Peyer's patch (tissue), 4 donors: ENCODE results near the gene AKAP13. TPM values are rescaled to one million over a fixed set of nuclear protein-coding genes. Genes with fewer than 3 reads are reported as not detected.

Experiments
- DNase-seq, 3 donors: peaks; one replicate each; pipeline ENCODE4 v3.0.0-alpha.2; 2017 to 2019
- H3K27ac ChIP-seq, 4 donors: fragments of 200-600 bp; sonication (generic); one replicate each; pipeline ENCODE4 v1.5.1; 2016 to 2019
- H3K27me3 ChIP-seq, 2 donors: fragments of 200-600 bp; sonication (generic); one replicate each; pipeline ENCODE4 v1.5.1; 2019
- H3K36me3 ChIP-seq, 3 donors: fragments of 200-600 bp; sonication (generic); one replicate each; pipeline ENCODE4 v1.5.1; 2016 to 2019
- H3K4me1 ChIP-seq, 4 donors: fragments of 200-600 bp; sonication (generic); one replicate each; pipeline ENCODE4 v1.5.1; 2016 to 2019
- H3K4me3 ChIP-seq, 4 donors: fragments of 200-600 bp; sonication (generic); 1 replicate in 3 of 4; 2 replicates in 1 of 4; pipeline ENCODE4 v1.5.1; 2016 to 2019; ENCODE audit warnings: mild to moderate bottlenecking in 1 of 4
- H3K9me3 ChIP-seq, 4 donors: fragments of 200-600 bp; sonication (generic); one replicate each; pipeline ENCODE4 v1.5.1; 2016 to 2019; ENCODE audit warnings: mild to moderate bottlenecking in 1 of 4
- POLR2A ChIP-seq, 2 donors: fragments of 450-650 bp; IDR thresholded peaks; one replicate each; pipeline ENCODE4 v1.5.1; 2017; ENCODE audit warnings: antibody characterized with exemption in 2 of 2, mild to moderate bottlenecking in 2 of 2, moderate library complexity in 2 of 2
- total RNA-seq, 4 donors: library from RNA; depleted of rRNA; stranded (reverse); fragments of >200 nt; gene quantifications; one replicate each; pipeline ENCODE4 v1.1.0, GENCODE V29; 2016
- TF ChIP-seq, protein P1 (sequence below), 6 experiments: fragments of 450-650 bp in 4 of 6; fragments of 200-600 bp in 2 of 6; sonication (generic) in 1 of 6; IDR thresholded peaks; one replicate each; pipeline ENCODE4 v1.5.1; 2017 to 2019; ENCODE audit warnings: antibody characterized with exemption in 6 of 6, mild to moderate bottlenecking in 3 of 6, moderate library complexity in 1 of 6

The AKAP13 gene
- total RNA-seq, 4 donors from 2014 or later: 166 to 742 (median 242) TPM

DNA sequence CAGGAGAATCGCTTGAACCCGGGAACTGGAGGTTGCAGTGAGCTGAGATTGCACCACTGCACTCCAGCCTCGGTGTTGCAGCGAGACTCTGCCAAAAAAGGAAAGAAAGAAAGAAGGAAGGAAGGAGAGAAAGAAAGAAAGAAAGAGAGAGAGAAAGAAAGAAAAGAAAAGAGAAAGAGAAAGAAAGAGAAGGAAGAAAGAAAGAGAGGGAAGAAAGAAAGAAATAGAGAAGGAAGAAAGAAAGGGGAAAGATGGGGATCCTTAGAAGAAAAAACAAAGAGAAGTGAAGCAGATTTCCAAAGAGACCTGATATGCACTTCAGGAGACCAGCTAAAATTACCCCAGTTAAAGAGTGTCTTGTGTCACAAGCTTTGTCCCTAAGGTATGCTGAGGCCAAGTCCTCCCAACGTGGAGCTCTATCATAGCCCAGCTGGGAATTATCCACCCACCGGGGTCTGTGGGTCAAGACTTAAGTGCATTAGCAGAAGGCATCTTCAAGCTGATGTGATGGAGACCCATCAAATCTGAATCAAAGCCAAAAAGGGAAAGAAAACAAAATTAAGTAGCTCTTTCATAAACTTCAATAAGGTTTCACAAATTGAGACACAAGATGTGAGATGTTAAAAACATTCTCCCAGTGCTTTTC lies 17.8 kb upstream of the AKAP13 start:
- no peak for TF ChIP-seq POLR2A (IDR thresholded peaks at IDR 0.05)
- TF ChIP-seq, protein P1, sequence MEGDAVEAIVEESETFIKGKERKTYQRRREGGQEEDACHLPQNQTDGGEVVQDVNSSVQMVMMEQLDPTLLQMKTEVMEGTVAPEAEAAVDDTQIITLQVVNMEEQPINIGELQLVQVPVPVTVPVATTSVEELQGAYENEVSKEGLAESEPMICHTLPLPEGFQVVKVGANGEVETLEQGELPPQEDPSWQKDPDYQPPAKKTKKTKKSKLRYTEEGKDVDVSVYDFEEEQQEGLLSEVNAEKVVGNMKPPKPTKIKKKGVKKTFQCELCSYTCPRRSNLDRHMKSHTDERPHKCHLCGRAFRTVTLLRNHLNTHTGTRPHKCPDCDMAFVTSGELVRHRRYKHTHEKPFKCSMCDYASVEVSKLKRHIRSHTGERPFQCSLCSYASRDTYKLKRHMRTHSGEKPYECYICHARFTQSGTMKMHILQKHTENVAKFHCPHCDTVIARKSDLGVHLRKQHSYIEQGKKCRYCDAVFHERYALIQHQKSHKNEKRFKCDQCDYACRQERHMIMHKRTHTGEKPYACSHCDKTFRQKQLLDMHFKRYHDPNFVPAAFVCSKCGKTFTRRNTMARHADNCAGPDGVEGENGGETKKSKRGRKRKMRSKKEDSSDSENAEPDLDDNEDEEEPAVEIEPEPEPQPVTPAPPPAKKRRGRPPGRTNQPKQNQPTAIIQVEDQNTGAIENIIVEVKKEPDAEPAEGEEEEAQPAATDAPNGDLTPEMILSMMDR (IDR thresholded peaks at IDR 0.05): no peak
- H3K27ac ChIP-seq: no peak overlapping the region
- H3K4me3 ChIP-seq: no peak overlapping the region
- no peak for DNase-seq
- peaks cover 0 to 10% (median 0%) of the 10 kb centered on the region in 4 donors for H3K4me1 ChIP-seq
- no peaks in the 10 kb centered on the region for H3K36me3 ChIP-seq
- no peaks in the 10 kb centered on the region for H3K9me3 ChIP-seq
- H3K27me3 ChIP-seq: no peaks in the 10 kb centered on the region

DNA sequence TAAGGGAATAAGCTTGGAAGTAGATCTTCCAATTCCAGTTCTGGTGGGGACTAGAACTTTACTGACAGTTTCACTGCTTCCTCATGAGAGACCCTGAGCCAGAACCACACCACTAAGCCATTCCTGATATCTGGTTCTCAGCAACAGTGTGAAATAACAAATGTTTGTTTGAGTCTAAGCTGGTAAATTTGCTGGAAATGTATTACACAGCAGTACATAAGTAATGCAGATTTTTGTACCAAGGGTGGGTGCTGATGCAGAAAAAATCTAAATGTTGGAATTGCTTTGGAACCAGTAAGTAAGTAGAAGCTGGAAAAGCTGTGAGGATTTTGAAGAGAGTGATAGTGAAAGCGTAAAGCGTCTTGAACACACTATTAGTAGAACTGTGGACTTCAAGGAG lies 14.4 kb upstream of the AKAP13 start:
- DNase-seq: no peak
- Histone ChIP-seq H3K9me3 (no peaks in the 10 kb centered on the region), H3K27me3 (no peaks in the 10 kb centered on the region), H3K4me1 (no peaks in the 10 kb centered on the region), H3K36me3 (no peaks in the 10 kb centered on the region), H3K27ac (no peak overlapping the region), H3K4me3 (no peak overlapping the region)
- TF ChIP-seq POLR2A (IDR thresholded peaks at IDR 0.05): no peak
- TF ChIP-seq, protein P1 (IDR thresholded peaks at IDR 0.05): no peak

DNA sequence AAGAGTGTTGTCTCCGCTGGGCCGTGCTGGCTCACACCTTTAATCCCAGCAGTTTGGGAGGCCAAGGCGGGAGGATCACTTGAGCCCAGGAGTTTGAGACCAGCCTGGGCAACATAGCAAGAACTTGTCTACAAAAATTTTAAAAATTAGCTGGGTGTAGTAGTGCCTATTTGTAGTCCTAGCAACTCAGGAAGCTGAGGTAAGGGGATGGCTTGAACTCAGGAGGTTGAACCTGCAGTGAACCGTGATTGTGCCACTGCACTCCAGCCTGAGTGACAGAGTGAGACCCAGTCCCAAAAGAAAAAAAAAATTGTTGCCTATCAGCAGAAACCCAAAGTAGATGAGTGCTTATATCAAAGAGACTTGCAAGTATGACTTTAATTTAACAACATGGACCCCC lies 12.7 kb upstream of the AKAP13 start:
- H3K27me3 ChIP-seq: no peaks in the 10 kb centered on the region
- no peaks in the 10 kb centered on the region for H3K36me3 ChIP-seq
- no peak for DNase-seq
- H3K4me1 ChIP-seq: no peaks in the 10 kb centered on the region
- no peak overlapping the region for H3K4me3 ChIP-seq
- H3K9me3 ChIP-seq: no peaks in the 10 kb centered on the region
- TF ChIP-seq, protein P1 (IDR thresholded peaks at IDR 0.05): no peak
- TF ChIP-seq POLR2A (IDR thresholded peaks at IDR 0.05): no peak
- no peak overlapping the region for H3K27ac ChIP-seq

DNA sequence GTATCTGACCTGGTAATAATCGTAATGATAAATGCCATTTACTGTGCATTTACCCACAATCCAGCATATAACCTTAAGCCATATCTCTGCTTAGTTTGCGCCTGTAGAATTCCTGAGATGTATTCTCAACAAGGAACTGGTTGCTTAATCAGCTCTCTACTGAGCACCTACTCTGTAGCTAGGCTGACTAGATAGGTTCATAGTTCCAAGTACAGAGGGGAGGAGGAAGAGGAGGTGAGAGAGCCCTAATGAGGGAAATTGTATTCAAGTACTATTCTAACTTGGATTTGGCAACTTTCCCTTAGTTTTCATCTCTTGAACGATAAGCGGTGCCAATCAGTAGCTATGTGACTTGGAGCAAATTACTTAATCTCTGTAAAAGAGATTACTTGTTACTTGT lies 5.6 kb upstream of the AKAP13 start:
- Histone ChIP-seq H3K4me1 (no peaks in the 10 kb centered on the region), H3K9me3 (no peaks in the 10 kb centered on the region), H3K27ac (peak overlapping the region in 1 of 4 donors; percentile 33), H3K36me3 (no peaks in the 10 kb centered on the region), H3K27me3 (no peaks in the 10 kb centered on the region), H3K4me3 (no peak overlapping the region)
- TF ChIP-seq, protein P1 (IDR thresholded peaks at IDR 0.05): no peak
- TF ChIP-seq POLR2A (IDR thresholded peaks at IDR 0.05): no peak
- no peak for DNase-seq

DNA sequence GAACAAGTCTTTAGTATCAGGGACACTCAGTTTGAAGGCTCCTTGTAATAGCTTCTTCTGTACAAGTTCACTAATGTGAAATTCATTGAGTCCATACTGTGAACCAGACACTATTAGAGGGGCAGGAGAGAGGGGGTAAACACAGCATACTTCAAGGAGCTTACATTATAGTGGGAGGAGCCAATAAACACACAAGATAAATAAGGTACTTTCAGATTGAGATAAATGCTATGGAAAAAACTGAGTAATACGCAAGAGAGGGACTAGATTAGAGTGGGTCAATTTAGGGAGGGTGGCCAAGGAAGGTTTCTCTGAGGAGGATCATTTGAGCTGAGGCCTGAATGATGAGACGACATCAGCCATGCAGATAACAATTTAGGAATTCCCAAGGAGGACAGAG lies 3.1 kb upstream of the AKAP13 start:
- Histone ChIP-seq H3K4me1 (peaks cover 0 to 7% (median 0%) of the 10 kb centered on the region in 4 donors), H3K27me3 (no peaks in the 10 kb centered on the region), H3K4me3 (no peak overlapping the region), H3K27ac (no peak overlapping the region), H3K9me3 (no peaks in the 10 kb centered on the region), H3K36me3 (no peaks in the 10 kb centered on the region)
- TF ChIP-seq, protein P1 (IDR thresholded peaks at IDR 0.05): no peak
- TF ChIP-seq POLR2A (IDR thresholded peaks at IDR 0.05): no peak
- DNase-seq: no peak
